ENCODE measurements around the gene NQO1.

NQO1 gene

DNA sequence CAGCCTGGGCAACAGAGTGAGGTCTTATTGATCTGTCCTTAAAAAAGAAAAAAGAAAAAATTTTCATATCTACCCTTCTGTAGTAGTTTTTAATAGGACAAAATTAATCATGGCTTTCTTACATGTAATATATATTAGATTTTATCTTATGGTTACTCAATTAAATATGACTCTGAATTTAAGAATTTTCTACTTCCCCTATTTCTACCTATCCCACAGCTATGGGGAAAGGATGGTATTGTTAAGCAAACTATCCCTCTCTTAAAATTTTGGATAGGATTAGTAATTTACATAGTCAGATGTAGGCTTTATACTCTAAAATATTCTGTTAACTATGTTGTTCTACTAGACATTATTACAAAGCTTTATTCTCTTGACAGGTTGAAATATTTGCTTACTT is 62.5 kb downstream of the NQO1 start:
- TF ChIP-seq, protein P1, sequence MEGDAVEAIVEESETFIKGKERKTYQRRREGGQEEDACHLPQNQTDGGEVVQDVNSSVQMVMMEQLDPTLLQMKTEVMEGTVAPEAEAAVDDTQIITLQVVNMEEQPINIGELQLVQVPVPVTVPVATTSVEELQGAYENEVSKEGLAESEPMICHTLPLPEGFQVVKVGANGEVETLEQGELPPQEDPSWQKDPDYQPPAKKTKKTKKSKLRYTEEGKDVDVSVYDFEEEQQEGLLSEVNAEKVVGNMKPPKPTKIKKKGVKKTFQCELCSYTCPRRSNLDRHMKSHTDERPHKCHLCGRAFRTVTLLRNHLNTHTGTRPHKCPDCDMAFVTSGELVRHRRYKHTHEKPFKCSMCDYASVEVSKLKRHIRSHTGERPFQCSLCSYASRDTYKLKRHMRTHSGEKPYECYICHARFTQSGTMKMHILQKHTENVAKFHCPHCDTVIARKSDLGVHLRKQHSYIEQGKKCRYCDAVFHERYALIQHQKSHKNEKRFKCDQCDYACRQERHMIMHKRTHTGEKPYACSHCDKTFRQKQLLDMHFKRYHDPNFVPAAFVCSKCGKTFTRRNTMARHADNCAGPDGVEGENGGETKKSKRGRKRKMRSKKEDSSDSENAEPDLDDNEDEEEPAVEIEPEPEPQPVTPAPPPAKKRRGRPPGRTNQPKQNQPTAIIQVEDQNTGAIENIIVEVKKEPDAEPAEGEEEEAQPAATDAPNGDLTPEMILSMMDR (IDR thresholded peaks at IDR 0.05; ENCODE audit: borderline replicate concordance, extremely low read depth, low read length, poor library complexity, severe bottlenecking): no peak
- no peaks in the 10 kb centered on the region for H3K79me2 ChIP-seq (ENCODE audit: insufficient read depth, low read length)
- no peak overlapping the region for H3K4me2 ChIP-seq (ENCODE audit: insufficient read depth, low read length)
- ATAC-seq (ENCODE audit: insufficient read depth, low read depth) (no peak), DNase-seq (no peak)
- H2AFZ ChIP-seq (ENCODE audit: low read depth, low read length): no peak overlapping the region
- no peaks in the 10 kb centered on the region for H4K20me1 ChIP-seq (ENCODE audit: insufficient read depth, low read length)
- H3K27me3 ChIP-seq (ENCODE audit: insufficient read depth, low read length, poor library complexity): no peaks in the 10 kb centered on the region
- peaks cover 33% of the 10 kb centered on the region for H3K36me3 ChIP-seq (ENCODE audit: insufficient read depth, low read length)
- H3K4me1 ChIP-seq (ENCODE audit: insufficient read depth, low read length): no peaks in the 10 kb centered on the region
- no peak overlapping the region for H3K4me3 ChIP-seq (ENCODE audit: low read depth in 1 of 2, low read length in 2 of 2)
- H3K9ac ChIP-seq (ENCODE audit: low read depth, low read length): no peak overlapping the region
- no peak overlapping the region for H3K27ac ChIP-seq (ENCODE audit: low read length)
- no peaks in the 10 kb centered on the region for H3K9me3 ChIP-seq (ENCODE audit: insufficient read depth, low read length, severe bottlenecking)

DNA sequence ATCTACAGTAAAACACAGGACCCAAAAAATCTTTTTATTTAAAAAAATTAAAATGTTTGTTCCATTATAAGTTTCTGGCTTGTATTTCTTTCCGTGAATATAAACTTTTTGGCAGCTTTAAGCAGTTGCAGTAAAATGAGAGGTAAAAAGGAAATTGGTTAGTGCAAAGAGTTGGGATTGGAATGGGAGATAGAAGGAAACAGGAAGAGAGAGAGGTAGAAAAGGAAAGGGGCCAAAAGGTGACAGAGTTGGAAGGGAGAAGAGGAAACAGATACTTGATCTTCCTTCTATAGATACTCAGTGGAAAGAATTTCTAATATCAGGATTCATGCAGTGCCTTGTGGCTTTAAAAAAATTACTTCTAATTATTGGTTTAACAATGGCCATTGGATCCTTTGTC is 63.5 kb downstream of the NQO1 start:
- DNase-seq (no peak), ATAC-seq (ENCODE audit: insufficient read depth, low read depth) (no peak)
- H3K79me2 ChIP-seq (ENCODE audit: insufficient read depth, low read length): no peaks in the 10 kb centered on the region

DNA sequence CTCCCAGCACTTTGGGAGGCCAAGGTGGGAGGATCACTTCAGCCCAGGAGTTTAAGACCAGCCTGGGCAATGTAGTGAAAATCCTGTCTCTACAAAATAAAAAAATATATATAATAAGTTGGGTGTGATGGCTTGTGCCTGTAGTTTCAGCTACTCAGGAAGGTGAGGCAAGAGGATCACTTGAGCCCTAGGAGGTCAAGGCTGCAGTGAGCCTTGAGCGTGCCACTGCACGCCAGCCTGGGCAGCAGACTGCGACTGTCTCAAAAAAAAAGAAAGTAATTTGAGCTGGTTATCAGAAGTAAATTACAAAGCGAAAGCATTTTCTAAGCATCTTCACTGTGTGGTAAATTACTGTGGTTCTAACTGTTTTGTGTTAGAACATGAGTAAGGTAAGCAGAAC is 66.2 kb downstream of the NQO1 start:
- H3K4me2 ChIP-seq (ENCODE audit: insufficient read depth, low read length): no peak overlapping the region
- no peak overlapping the region for H3K9ac ChIP-seq (ENCODE audit: low read depth, low read length)
- H3K79me2 ChIP-seq (ENCODE audit: insufficient read depth, low read length): no peaks in the 10 kb centered on the region
- no peak overlapping the region for H2AFZ ChIP-seq (ENCODE audit: low read depth, low read length)
- no peaks in the 10 kb centered on the region for H3K27me3 ChIP-seq (ENCODE audit: insufficient read depth, low read length, poor library complexity)
- H3K36me3 ChIP-seq (ENCODE audit: insufficient read depth, low read length): peaks cover 46% of the 10 kb centered on the region; the same call in 1 of the 2 replicates
- DNase-seq (no peak), ATAC-seq (ENCODE audit: insufficient read depth, low read depth) (no peak)
- H3K4me1 ChIP-seq (ENCODE audit: insufficient read depth, low read length): no peaks in the 10 kb centered on the region
- H3K27ac ChIP-seq (ENCODE audit: low read length): no peak overlapping the region
- no peak for TF ChIP-seq EZH2 (IDR thresholded peaks at IDR 0.05; ENCODE audit: borderline replicate concordance, low read depth, low read length, severe bottlenecking)
- TF ChIP-seq, protein P1 (IDR thresholded peaks at IDR 0.05; ENCODE audit: borderline replicate concordance, extremely low read depth, low read length, poor library complexity, severe bottlenecking): no peak
- H4K20me1 ChIP-seq (ENCODE audit: insufficient read depth, low read length): no peaks in the 10 kb centered on the region
- H3K4me3 ChIP-seq (ENCODE audit: low read depth in 1 of 2, low read length in 2 of 2): no peak overlapping the region
- H3K9me3 ChIP-seq (ENCODE audit: insufficient read depth, low read length, severe bottlenecking): no peaks in the 10 kb centered on the region

More for the DNA sequence above, 63.5 kb downstream of the NQO1 start:
- Histone ChIP-seq H3K9ac (ENCODE audit: low read depth, low read length) (no peak overlapping the region), H4K20me1 (ENCODE audit: insufficient read depth, low read length) (no peaks in the 10 kb centered on the region), H3K4me1 (ENCODE audit: insufficient read depth, low read length) (no peaks in the 10 kb centered on the region), H3K4me2 (ENCODE audit: insufficient read depth, low read length) (no peak overlapping the region), H3K27ac (ENCODE audit: low read length) (no peak overlapping the region), H3K36me3 (ENCODE audit: insufficient read depth, low read length) (peaks cover 30% of the 10 kb centered on the region; the same call in 1 of the 2 replicates), H3K4me3 (ENCODE audit: low read depth in 1 of 2, low read length in 2 of 2) (no peak overlapping the region), H2AFZ (ENCODE audit: low read depth, low read length) (no peak overlapping the region), H3K27me3 (ENCODE audit: insufficient read depth, low read length, poor library complexity) (no peaks in the 10 kb centered on the region), H3K9me3 (ENCODE audit: insufficient read depth, low read length, severe bottlenecking) (no peaks in the 10 kb centered on the region)
- TF ChIP-seq, protein P1 (IDR thresholded peaks at IDR 0.05; ENCODE audit: borderline replicate concordance, extremely low read depth, low read length, poor library complexity, severe bottlenecking): no peak
- TF ChIP-seq EZH2 (IDR thresholded peaks at IDR 0.05; ENCODE audit: borderline replicate concordance, low read depth, low read length, severe bottlenecking): no peak

Data from DND-41 (cell line).